HEK293 (cell line): Measurements from ENCODE around the gene C2CD2.
A peak's percentile ranks its signal among the peaks of the same experiment; 100 is the strongest.

ENCODE experiments used
- CTCF ChIA-PET: fragments of 350-600 bp; formaldehyde crosslinking; extraction: SDS; loops from one replicate; lab custom pipeline; 2021; ENCODE audit warnings: antibody characterized with exemption; lab: Yijun Ruan, JAX
- POLR2A ChIA-PET: fragments of 300-600 bp; formaldehyde crosslinking; extraction: SDS; loops from one replicate; lab custom pipeline; 2020; ENCODE audit warnings: antibody characterized with exemption, inconsistent platforms; lab: Yijun Ruan, JAX
- H3K27ac ChIP-seq: fragments of 200-500 bp; sonication (Bioruptor generic); 2 replicates; pipeline ENCODE4 v1.5.1; 2014; ENCODE audit warnings: low read depth, low read length, control low read depth, inconsistent platforms; ENCODE audit errors: extremely low read depth
- H3K36me3 ChIP-seq, 2 experiments: fragments of 200-500 bp in 1 of 2; sonication (Bioruptor generic) in 1 of 2; 1 replicate in 1 of 2; 2 replicates in 1 of 2; pipeline ENCODE4 v1.5.1; 2014 to 2017; ENCODE audit warnings: inconsistent platforms in 2 of 2, low read length in 2 of 2; ENCODE audit not compliant: control insufficient read depth in 2 of 2, insufficient read depth in 1 of 2
- H3K4me1 ChIP-seq: fragments of 200-500 bp; sonication (Bioruptor generic); 2 replicates; pipeline ENCODE4 v1.5.1; 2014; ENCODE audit warnings: mild to moderate bottlenecking, low read length, inconsistent platforms; ENCODE audit not compliant: control insufficient read depth, insufficient read depth
- H3K4me3 ChIP-seq: 2 replicates; pipeline ENCODE4 v1.5.1; 2011; ENCODE audit warnings: low read depth, mild to moderate bottlenecking, control low read depth, low read length, moderate library complexity
- H3K9me3 ChIP-seq: fragments of 200-500 bp; sonication (Bioruptor generic); 2 replicates; pipeline ENCODE4 v1.5.1; 2014; ENCODE audit warnings: low read depth, low read length, inconsistent platforms; ENCODE audit not compliant: control insufficient read depth, insufficient read depth
- BCL6B ChIP-seq: fragments of 450-650 bp; formaldehyde crosslinking; IDR thresholded peaks from 2 replicates; pipeline ENCODE4 v1.5.1; 2017; ENCODE audit warnings: missing biosample characterization, missing genetic modification characterization
- PRDM6 ChIP-seq: fragments of 450-650 bp; formaldehyde crosslinking; IDR thresholded peaks from 2 replicates; pipeline ENCODE4 v1.5.1; 2017; ENCODE audit warnings: missing biosample characterization, missing genetic modification characterization
- RBAK ChIP-seq: fragments of 450-650 bp; formaldehyde crosslinking; IDR thresholded peaks from 2 replicates; pipeline ENCODE4 v1.5.1; 2016; ENCODE audit warnings: missing biosample characterization, missing genetic modification characterization
- SCRT2 ChIP-seq: fragments of 450-650 bp; formaldehyde crosslinking; IDR thresholded peaks from 2 replicates; pipeline ENCODE4 v1.5.1; 2016; ENCODE audit warnings: missing biosample characterization, missing genetic modification characterization
- SETDB1 ChIP-seq: IDR thresholded peaks from one replicate; pipeline ENCODE4 v1.6.1; 2017; ENCODE audit warnings: mild to moderate bottlenecking, low read length, moderate library complexity, mixed read lengths; ENCODE audit not compliant: insufficient read length
- ZBTB20 ChIP-seq: fragments of 450-650 bp; formaldehyde crosslinking; IDR thresholded peaks from 2 replicates; pipeline ENCODE4 v1.5.1; 2016; ENCODE audit warnings: missing biosample characterization, missing genetic modification characterization
- ZBTB6 ChIP-seq: fragments of 450-650 bp; formaldehyde crosslinking; IDR thresholded peaks from 2 replicates; pipeline ENCODE4 v1.5.1; 2017; ENCODE audit warnings: missing biosample characterization, missing genetic modification characterization
- ZFP3 ChIP-seq: fragments of 450-650 bp; formaldehyde crosslinking; IDR thresholded peaks from 2 replicates; pipeline ENCODE4 v1.5.1; 2016; ENCODE audit warnings: low read depth, missing biosample characterization, missing genetic modification characterization
- ZFP41 ChIP-seq: fragments of 450-650 bp; formaldehyde crosslinking; IDR thresholded peaks from 2 replicates; pipeline ENCODE4 v1.5.1; 2016; ENCODE audit warnings: missing biosample characterization, missing genetic modification characterization, borderline replicate concordance
- ZNF239 ChIP-seq: fragments of 450-650 bp; formaldehyde crosslinking; IDR thresholded peaks from 2 replicates; pipeline ENCODE4 v1.5.1; 2016; ENCODE audit warnings: missing biosample characterization, missing genetic modification characterization
- ZNF26 ChIP-seq: fragments of 450-650 bp; formaldehyde crosslinking; IDR thresholded peaks from 2 replicates; pipeline ENCODE4 v1.5.1; 2016; ENCODE audit warnings: missing biosample characterization, missing genetic modification characterization
- ZNF366 ChIP-seq: fragments of 450-650 bp; formaldehyde crosslinking; conservative IDR thresholded peaks from 2 replicates; pipeline ENCODE4 v1.5.1; 2016; ENCODE audit warnings: missing biosample characterization, missing genetic modification characterization
- ZNF37A ChIP-seq: fragments of 450-650 bp; IDR thresholded peaks from 2 replicates; pipeline ENCODE4 v1.5.1; 2018; ENCODE audit warnings: missing biosample characterization, missing genetic modification characterization
- ZNF426 ChIP-seq: fragments of 450-650 bp; formaldehyde crosslinking; IDR thresholded peaks from 2 replicates; pipeline ENCODE4 v1.5.1; 2017; ENCODE audit warnings: missing biosample characterization, missing genetic modification characterization, mild to moderate bottlenecking, inconsistent platforms, moderate library complexity
- ZNF449 ChIP-seq: fragments of 450-650 bp; formaldehyde crosslinking; IDR thresholded peaks from 2 replicates; pipeline ENCODE4 v1.5.1; 2017; ENCODE audit warnings: missing biosample characterization, mild to moderate bottlenecking, missing genetic modification characterization, moderate library complexity
- ZNF510 ChIP-seq: fragments of 450-650 bp; formaldehyde crosslinking; IDR thresholded peaks from 2 replicates; pipeline ENCODE4 v1.5.1; 2018; ENCODE audit warnings: mild to moderate bottlenecking, missing genetic modification characterization, missing biosample characterization; ENCODE audit not compliant: insufficient replicate concordance
- ZNF529 ChIP-seq: fragments of 450-650 bp; formaldehyde crosslinking; IDR thresholded peaks from 2 replicates; pipeline ENCODE4 v1.5.1; 2017; ENCODE audit warnings: missing genetic modification characterization, missing biosample characterization; ENCODE audit not compliant: insufficient replicate concordance
- ZNF558 ChIP-seq: fragments of 450-650 bp; formaldehyde crosslinking; IDR thresholded peaks from 2 replicates; pipeline ENCODE4 v1.5.1; 2016; ENCODE audit warnings: missing biosample characterization, missing genetic modification characterization
- ZNF664 ChIP-seq: fragments of 450-650 bp; formaldehyde crosslinking; IDR thresholded peaks from 2 replicates; pipeline ENCODE4 v1.5.1; 2016; ENCODE audit warnings: missing biosample characterization, missing genetic modification characterization
- ZNF701 ChIP-seq: fragments of 450-650 bp; formaldehyde crosslinking; IDR thresholded peaks from 2 replicates; pipeline ENCODE4 v1.5.1; 2016; ENCODE audit warnings: missing biosample characterization, missing genetic modification characterization
- ZXDB ChIP-seq: fragments of 450-650 bp; formaldehyde crosslinking; IDR thresholded peaks from 2 replicates; pipeline ENCODE4 v1.5.1; 2016; ENCODE audit warnings: missing biosample characterization, missing genetic modification characterization

The C2CD2 gene

GRCh38 chr21:41840880-41841279 lies 112.9 kb downstream of the C2CD2 start (continued):
- TF ChIP-seq ZNF37A (tag by site-specific recombination) (no peak), RBAK (tag by site-specific recombination) (no peak), ZNF239 (tag by site-specific recombination) (no peak), ZNF510 (tag by site-specific recombination) (no peak), SETDB1 (peak; percentile 47), ZNF664 (tag by site-specific recombination) (no peak), ZNF529 (peak; percentile 45), ZFP3 (no peak), ZNF26 (tag by site-specific recombination) (no peak), ZNF558 (tag by site-specific recombination) (peak; percentile 99)

- H3K4me3 ChIP-seq: no peak overlapping the region
- peaks cover 0 to 27% of the 10 kb centered on the region in 2 experiments; a peak in 1 of 3 replicates for H3K36me3 ChIP-seq
- POLR2A ChIA-PET: no interaction called here
- H3K9me3 ChIP-seq: no peaks in the 10 kb centered on the region
- no peak for TF ChIP-seq ZXDB (tag by site-specific recombination)
- no peak for TF ChIP-seq SCRT2 (tag by site-specific recombination)
- no peak for TF ChIP-seq ZNF366 (tag by site-specific recombination)
- TF ChIP-seq ZNF426 (tag by site-specific recombination): no peak
- TF ChIP-seq PRDM6 (tag by site-specific recombination): no peak
- TF ChIP-seq ZBTB20 (tag by site-specific recombination): no peak
- TF ChIP-seq ZNF449: no peak
- no peak for TF ChIP-seq ZFP41 (tag by site-specific recombination)
- TF ChIP-seq ZNF701 (tag by site-specific recombination): no peak
- no peak for TF ChIP-seq BCL6B (tag by site-specific recombination)
- no peak for TF ChIP-seq ZBTB6
- TF ChIP-seq, all 188 proteins: peak for 0
- Histone ChIP-seq H3K4me1 (no peaks in the 10 kb centered on the region), H3K27ac (no peak overlapping the region)
- CTCF ChIA-PET: interaction anchor here (0.7 to 3.5 kb wide), 2 partner anchors 23 to 231 kb away, joined by 3 to 14 read pairs; no protein-coding TSS in a partner anchor
Measured at GRCh38 chr21:41839387-41840000, 114.3 kb downstream of the C2CD2 start.
